Measurements from ENCODE around the gene DNAJB6.

GRCh38 chr7:157397731-157398691 is 61.2 kb downstream of the DNAJB6 start:
- TF ChIP-seq CTCF (IDR thresholded peaks at IDR 0.05) (no peak; the same call in 1 of the 2 replicates), IRF2 (CRISPR knock-in tag; IDR thresholded peaks at IDR 0.05; ENCODE audit: borderline replicate concordance, low read depth) (no peak), FOXP4 (CRISPR knock-in tag; IDR thresholded peaks at IDR 0.05) (no peak), FOXP1 (CRISPR knock-in tag; IDR thresholded peaks at IDR 0.05; ENCODE audit: borderline replicate concordance) (no peak), ATF3 (CRISPR knock-in tag; conservative IDR thresholded peaks at IDR 0.05) (no peak), STAT6 (CRISPR knock-in tag; conservative IDR thresholded peaks at IDR 0.05; ENCODE audit: low read depth) (no peak), PREB (CRISPR knock-in tag; IDR thresholded peaks at IDR 0.05; ENCODE audit: borderline replicate concordance) (no peak), USF2 (CRISPR knock-in tag; IDR thresholded peaks at IDR 0.05) (no peak), TCF7 (CRISPR knock-in tag; IDR thresholded peaks at IDR 0.05; ENCODE audit: low read depth) (no peak), JUN (CRISPR knock-in tag; IDR thresholded peaks at IDR 0.05) (no peak), MYBL2 (CRISPR knock-in tag; IDR thresholded peaks at IDR 0.05) (no peak), ZNF423 (CRISPR knock-in tag; IDR thresholded peaks at IDR 0.05) (no peak)

Data from WTC11 (cell line).